Upper lobe of right lung (tissue), 1 donor: ENCODE results near the gene NR4A3. TPM values are rescaled to one million over a fixed set of nuclear protein-coding genes. Genes with fewer than 3 reads are reported as not detected.

Experiments
- ATAC-seq: fragments of 200-7000 bp; cut with Tn5 transposase; one replicate; pipeline ENCODE4 v1.9.1; 2020; ENCODE audit warnings: mild to moderate bottlenecking, moderate library complexity
- DNase-seq: peaks from one replicate; pipeline ENCODE4 v3.0.0-alpha.2; 2020
- H3K27ac ChIP-seq: fragments of 200-600 bp; one replicate; pipeline ENCODE4 v1.8.0; 2022
- H3K27me3 ChIP-seq: fragments of 200-600 bp; one replicate; pipeline ENCODE4 v1.8.0; 2022; ENCODE audit warnings: mild to moderate bottlenecking
- H3K36me3 ChIP-seq: fragments of 200-600 bp; one replicate; pipeline ENCODE4 v1.8.0; 2022
- H3K4me1 ChIP-seq: fragments of 200-600 bp; one replicate; pipeline ENCODE4 v1.8.0; 2022
- H3K4me3 ChIP-seq: fragments of 200-600 bp; one replicate; pipeline ENCODE4 v1.8.0; 2022; ENCODE audit warnings: mild to moderate bottlenecking
- H3K9me3 ChIP-seq: fragments of 200-600 bp; one replicate; pipeline ENCODE4 v1.8.0; 2022
- CTCF ChIP-seq: fragments of 200-600 bp; IDR thresholded peaks from one replicate; pipeline ENCODE4 v1.8.0; 2022; ENCODE audit warnings: antibody characterized with exemption
- intact Hi-C: fragments of 100-400 bp; cut with DNase I; formaldehyde crosslinking; loops from one replicate; pipeline ENCODE4 v1.11.0; 2022
- total RNA-seq: library from RNA; stranded (reverse); fragmentation: NEBNext Ultra II Directional; extraction: Animal tissue kit (Norgen Biotek cat#: 25700); gene quantifications from one replicate; pipeline ENCODE4 v1.2.1, GENCODE V29; 2021
- donor health status: DM: no; HTN: yes; CAD: no; lungs with severe emphysema.

Gene NR4A3
- total RNA-seq, 1 donor from 2014 or later: 3.8 TPM

DNA sequence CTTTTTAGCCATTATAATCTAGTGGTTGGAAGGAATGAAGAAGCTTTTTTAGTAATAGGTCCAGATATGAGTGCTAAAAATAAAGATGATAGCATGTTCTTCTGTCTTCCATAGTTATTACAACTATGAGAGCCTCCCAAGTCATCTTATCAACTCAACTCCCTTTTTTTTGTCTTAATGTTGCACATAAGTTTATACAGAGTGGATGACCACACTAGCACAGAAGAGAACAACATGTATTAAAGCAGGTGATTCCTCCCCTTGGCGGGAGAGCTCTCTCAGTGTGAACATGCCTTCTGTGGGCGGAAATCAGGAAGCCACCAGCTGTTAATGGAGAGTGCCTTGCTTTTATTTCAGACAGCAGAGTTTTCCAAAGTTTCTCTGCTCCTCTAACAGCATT lies 44.7 kb downstream of the NR4A3 start:
- DNase-seq (no peak), ATAC-seq (no peak)
- no peaks in the 10 kb centered on the region for H3K4me1 ChIP-seq
- H3K27ac ChIP-seq: no peak overlapping the region
- no peaks in the 10 kb centered on the region for H3K27me3 ChIP-seq
- H3K36me3 ChIP-seq: no peaks in the 10 kb centered on the region
- no peak overlapping the region for H3K4me3 ChIP-seq
- TF ChIP-seq CTCF: no peak
- no peaks in the 10 kb centered on the region for H3K9me3 ChIP-seq
- intact Hi-C loops: no loop called here

GRCh38 chr9:99867536-99867935 lies 45.9 kb downstream of the NR4A3 start:
- no peaks in the 10 kb centered on the region for H3K4me1 ChIP-seq
- DNase-seq (no peak), ATAC-seq (no peak)
- H3K4me3 ChIP-seq: no peak overlapping the region
- TF ChIP-seq CTCF: no peak
- H3K27ac ChIP-seq: no peak overlapping the region
- no peaks in the 10 kb centered on the region for H3K36me3 ChIP-seq
- intact Hi-C loops: no loop called here
- H3K27me3 ChIP-seq: no peaks in the 10 kb centered on the region
- no peaks in the 10 kb centered on the region for H3K9me3 ChIP-seq

- no peak for TF ChIP-seq CTCF
- no peak overlapping the region for H3K27ac ChIP-seq
- H3K27me3 ChIP-seq: no peaks in the 10 kb centered on the region
- H3K4me3 ChIP-seq: no peak overlapping the region
- H3K9me3 ChIP-seq: no peaks in the 10 kb centered on the region
- intact Hi-C loops: no loop called here
- no peaks in the 10 kb centered on the region for H3K4me1 ChIP-seq
- DNase-seq (no peak), ATAC-seq (no peak)
- no peaks in the 10 kb centered on the region for H3K36me3 ChIP-seq
Observed at GRCh38 chr9:99867968-99868367, 46.3 kb downstream of the NR4A3 start.

GRCh38 chr9:99868845-99869244 lies 47.2 kb downstream of the NR4A3 start:
- no peak for TF ChIP-seq CTCF
- H3K4me3 ChIP-seq: no peak overlapping the region
- no peaks in the 10 kb centered on the region for H3K36me3 ChIP-seq
- no peaks in the 10 kb centered on the region for H3K9me3 ChIP-seq
- no peaks in the 10 kb centered on the region for H3K27me3 ChIP-seq
- ATAC-seq: no peak
- no peak for DNase-seq
- no peak overlapping the region for H3K27ac ChIP-seq
- no peaks in the 10 kb centered on the region for H3K4me1 ChIP-seq
- intact Hi-C loops: no loop called here

DNA sequence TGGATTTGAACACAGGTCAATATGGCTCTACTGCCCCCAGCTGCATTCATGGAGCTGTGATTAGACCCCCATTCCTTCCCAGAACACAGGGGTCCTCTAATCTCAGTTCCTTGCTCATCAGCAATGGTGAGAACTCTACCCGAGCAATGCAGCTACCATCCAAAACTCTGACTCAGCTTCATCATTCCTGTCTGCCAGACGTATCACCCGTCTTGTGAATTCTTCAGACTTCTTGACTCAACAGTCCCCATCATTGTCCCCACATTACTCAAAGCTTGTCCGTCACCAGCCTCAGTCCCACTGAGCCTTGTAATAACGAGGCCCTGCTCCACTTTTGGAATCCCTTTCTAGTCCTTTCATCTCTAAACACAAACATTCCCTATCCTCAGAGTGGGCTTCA lies 48.4 kb downstream of the NR4A3 start:
- H3K4me3 ChIP-seq: no peak overlapping the region
- no peak overlapping the region for H3K27ac ChIP-seq
- intact Hi-C loops: no loop called here
- no peaks in the 10 kb centered on the region for H3K36me3 ChIP-seq
- ATAC-seq: no peak
- TF ChIP-seq CTCF: no peak
- H3K9me3 ChIP-seq: no peaks in the 10 kb centered on the region
- no peaks in the 10 kb centered on the region for H3K27me3 ChIP-seq
- no peak for DNase-seq
- H3K4me1 ChIP-seq: no peaks in the 10 kb centered on the region

GRCh38 chr9:99873531-99873930 lies 51.8 kb downstream of the NR4A3 start:
- H3K4me3 ChIP-seq: no peak overlapping the region
- H3K4me1 ChIP-seq: no peaks in the 10 kb centered on the region
- no peaks in the 10 kb centered on the region for H3K36me3 ChIP-seq
- intact Hi-C loops: no loop called here
- TF ChIP-seq CTCF: no peak
- DNase-seq (no peak), ATAC-seq (no peak)
- H3K27me3 ChIP-seq: peaks cover 3% of the 10 kb centered on the region
- H3K9me3 ChIP-seq: no peaks in the 10 kb centered on the region
- H3K27ac ChIP-seq: no peak overlapping the region
